SU-DHL-6 (cell line): ENCODE results near the gene PNPLA7.

Source experiments
- EZH2phosphoT487 ChIP-seq: fragments of 200-600 bp; sonication (generic), shearing (Covaris generic); conservative IDR thresholded peaks from 2 replicates; pipeline ENCODE4 v1.6.1; 2018; ENCODE audit warnings: mild to moderate bottlenecking, antibody characterized with exemption, low read length, moderate library complexity, mixed read lengths
- TF ChIP-seq, protein P1 (sequence below): fragments of 200-600 bp; sonication (generic); IDR thresholded peaks from one replicate; pipeline ENCODE4 v1.5.1; 2017; ENCODE audit warnings: antibody characterized with exemption, mild to moderate bottlenecking, low read length, moderate library complexity; ENCODE audit not compliant: insufficient read depth, poor library complexity, severe bottlenecking

DNA sequence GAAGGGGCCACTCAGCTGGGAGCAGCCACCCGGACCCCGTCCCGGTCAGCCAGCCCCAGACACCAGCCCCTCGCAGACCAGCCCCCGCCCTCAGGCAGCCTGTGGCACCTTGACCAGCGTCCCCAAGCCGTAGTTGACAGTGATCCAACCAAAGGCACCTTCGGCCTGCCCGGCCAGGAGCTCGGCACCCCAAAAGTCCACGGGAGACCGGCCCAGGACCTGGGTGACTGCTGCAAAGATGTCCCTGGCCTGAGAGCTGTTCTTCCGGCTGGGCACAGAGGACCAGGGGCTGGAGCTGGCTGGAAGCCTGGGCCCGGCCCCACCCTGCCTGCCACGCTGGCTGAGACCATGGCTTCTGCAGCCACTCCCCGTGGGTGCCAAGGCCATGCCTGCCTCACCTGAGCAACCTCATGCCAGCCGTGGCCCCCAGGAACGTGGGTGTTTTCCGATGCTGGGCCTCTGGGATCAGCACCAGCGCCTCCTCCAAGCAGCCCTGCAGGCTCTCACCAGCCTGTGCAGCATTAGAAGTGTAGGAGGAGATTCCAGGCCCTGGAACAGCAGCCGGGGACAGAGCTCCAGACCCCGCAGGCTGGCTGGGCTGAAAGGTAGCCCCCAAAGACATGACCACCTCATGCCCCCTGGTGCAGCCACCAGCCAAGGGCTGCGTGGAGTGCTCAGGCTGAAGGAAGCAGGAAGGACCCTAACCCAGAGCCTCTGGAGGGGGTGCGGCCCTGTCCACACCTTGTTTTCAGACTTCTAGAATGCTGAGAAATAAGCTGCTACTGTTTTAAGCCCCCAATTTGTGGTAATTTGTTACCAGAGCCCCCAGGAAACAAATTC lies 113.2 kb downstream of the PNPLA7 start:
- TF ChIP-seq, protein P1, sequence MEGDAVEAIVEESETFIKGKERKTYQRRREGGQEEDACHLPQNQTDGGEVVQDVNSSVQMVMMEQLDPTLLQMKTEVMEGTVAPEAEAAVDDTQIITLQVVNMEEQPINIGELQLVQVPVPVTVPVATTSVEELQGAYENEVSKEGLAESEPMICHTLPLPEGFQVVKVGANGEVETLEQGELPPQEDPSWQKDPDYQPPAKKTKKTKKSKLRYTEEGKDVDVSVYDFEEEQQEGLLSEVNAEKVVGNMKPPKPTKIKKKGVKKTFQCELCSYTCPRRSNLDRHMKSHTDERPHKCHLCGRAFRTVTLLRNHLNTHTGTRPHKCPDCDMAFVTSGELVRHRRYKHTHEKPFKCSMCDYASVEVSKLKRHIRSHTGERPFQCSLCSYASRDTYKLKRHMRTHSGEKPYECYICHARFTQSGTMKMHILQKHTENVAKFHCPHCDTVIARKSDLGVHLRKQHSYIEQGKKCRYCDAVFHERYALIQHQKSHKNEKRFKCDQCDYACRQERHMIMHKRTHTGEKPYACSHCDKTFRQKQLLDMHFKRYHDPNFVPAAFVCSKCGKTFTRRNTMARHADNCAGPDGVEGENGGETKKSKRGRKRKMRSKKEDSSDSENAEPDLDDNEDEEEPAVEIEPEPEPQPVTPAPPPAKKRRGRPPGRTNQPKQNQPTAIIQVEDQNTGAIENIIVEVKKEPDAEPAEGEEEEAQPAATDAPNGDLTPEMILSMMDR = no peak
- no peak for TF ChIP-seq EZH2phosphoT487
